ENCODE results near the gene U2SURP. TPM values are rescaled to one million over a fixed set of nuclear protein-coding genes. Genes with fewer than 3 reads are reported as not detected.

Gene U2SURP
- 10 to 100 TPM; 55.1 to 69.1 TPM for total RNA-seq
- long read RNA-seq, full-length matches to known transcripts = 18 of 86 reads
- long read RNA-seq, partial matches to known transcripts = 45 of 86 reads
- long read RNA-seq, other reads (novel, unspliced or antisense) = 23 of 86 reads

DNA sequence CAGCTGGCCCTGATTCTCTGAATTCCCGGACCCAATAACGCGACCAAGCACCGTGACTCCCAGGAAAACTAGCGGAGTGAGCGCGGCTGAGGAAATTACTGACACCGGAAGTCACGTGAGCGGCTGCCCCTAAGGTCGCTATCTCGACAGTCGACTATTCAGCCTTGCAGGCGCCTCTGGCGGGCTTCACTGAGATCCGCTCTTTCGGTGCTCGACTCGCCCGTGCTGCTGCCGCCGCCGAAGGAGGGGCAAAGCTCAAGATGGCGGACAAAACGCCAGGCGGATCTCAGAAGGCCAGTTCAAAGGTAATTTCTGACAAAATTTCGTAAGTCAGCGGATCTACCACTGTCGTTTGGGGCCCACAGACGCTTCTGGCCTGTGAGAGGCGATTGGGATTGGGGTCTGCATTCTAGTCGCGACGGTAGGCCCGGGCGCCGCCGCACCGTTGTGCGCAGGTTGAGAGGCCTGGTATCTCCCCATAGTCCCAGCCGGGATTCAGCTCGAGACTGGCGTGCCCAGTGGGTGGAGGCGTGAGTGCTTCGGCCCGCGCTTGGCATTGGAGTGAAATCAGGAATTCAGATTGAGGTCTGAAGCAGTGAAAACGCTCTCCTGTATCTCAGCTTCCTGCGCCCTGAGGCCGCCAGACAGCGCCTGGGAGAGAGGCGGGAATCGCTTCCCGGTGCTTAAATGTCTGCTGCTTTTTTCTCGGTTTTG, at the start of gene U2SURP:
Gene U2SURP, plus strand, starts transcription at position 202 of the 714 bp plus-strand sequence. Its CDS starts 59 bp downstream, at position 261.
- ATAC-seq (peak; percentile 92), DNase-seq (peak; percentile 97 to 98)
- intact Hi-C loops (cut with DNase I, micrococcal nuclease) = no loop called here

DNA sequence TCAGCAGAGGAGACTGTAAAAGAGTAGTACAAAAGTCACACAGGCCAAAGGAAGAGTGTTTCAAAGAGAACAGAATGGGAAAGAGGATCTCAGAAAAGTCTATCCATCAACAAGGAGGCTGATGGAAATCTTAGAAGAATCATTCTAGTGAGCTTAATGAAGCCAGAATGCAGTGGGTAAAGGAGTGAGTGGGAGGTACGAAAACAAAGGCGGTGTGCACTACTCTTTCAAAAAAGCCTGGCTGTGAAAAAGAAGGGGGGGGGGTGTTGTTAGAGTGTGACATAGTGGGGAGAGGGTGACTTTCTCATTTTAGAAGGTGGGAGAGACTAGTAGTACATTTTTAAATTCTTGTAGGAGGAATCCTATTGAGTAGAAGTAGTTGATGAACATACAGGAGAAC, 49.6 kb upstream of the U2SURP start:
- intact Hi-C loops (cut with DNase I, micrococcal nuclease) = no loop called here
- ATAC-seq (no peak), DNase-seq (no peak)

DNA sequence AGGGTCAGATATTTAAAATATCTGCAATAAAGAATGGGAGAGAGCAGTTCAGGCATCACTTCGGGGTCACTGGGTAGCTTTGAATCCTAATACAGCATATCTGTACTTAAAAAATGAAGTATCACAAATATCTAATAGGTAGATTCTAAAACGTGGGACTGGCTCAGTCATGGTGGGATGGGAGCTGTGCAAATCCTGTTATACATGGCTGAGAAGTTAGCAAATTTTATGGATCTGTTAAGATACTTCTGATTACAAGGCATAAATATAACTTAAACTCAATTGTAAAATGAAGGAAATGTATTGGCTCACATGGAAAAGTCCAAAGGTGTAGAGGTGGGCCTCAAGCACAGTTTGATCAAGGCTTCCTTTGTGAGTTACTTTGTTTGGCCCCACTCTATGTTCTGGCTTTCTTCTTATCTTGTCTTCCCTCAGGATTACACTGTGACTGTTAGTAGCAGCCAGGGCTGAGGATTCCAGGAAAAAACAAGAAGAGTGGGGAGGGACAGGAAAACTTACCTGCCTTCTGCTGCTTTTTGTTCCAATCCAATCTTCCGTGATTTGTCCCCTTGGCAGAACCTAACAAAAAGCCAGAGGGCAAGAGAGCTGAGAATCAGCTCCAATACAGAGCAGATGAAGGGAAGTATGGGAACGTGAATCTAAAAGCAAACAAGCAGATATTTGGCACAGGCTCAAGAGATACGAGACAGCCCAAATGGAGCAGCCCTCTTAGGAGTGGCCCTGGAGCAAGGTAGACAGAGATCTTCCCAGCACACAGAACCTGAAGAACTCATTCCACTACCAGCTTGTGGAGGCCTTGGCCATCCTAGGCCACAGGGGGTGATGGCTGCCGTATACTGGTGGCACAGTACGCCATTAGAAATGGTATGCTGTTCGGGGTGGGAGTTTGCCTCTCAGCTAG, 48.8 kb upstream of the U2SURP start:
- no peak for ATAC-seq
- intact Hi-C loops (cut with DNase I, micrococcal nuclease) = no loop called here
- no peak for DNase-seq

DNA sequence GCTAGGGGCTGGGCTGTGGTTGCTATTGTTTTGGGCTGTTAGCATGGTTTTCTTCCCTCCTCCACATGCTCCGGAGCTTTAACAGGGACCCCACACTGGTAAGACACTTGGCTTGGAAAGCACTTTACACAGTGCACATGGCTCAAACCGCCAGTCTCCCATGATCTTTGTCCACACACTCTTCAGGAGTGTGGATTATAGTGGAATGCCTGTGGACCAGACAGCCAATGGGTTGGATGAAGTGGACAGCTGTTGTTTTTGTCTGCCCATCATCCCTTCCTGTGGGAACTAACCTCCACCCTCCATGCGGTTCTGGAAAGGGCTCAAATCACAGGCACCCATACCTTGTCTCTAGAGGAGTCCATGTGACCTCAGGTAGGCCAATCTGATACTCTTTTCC, 47.9 kb upstream of the U2SURP start:
- DNase-seq = no peak
- ATAC-seq = no peak
- intact Hi-C loops (cut with DNase I, micrococcal nuclease) = no loop called here

DNA sequence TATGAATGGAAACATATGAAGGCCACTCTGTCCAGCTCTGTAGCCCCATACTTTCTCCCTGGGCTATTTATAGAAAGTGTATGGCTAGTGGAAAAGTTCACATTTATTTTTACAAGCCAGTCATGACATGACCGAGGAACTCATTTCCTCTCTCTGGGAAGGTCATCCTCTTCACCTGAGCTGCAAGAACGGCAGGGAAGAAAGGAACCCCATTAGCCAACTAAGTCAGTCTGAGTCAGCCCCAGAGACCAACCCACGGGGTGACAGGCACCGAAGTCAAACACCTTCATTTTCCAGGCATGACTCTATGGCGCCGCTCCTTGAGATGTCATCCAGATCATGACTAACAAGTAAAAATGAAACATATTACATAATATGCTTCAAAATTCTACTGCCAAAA, 42.7 kb upstream of the U2SURP start:
- intact Hi-C loops (cut with DNase I, micrococcal nuclease) = no loop called here
- no peak for DNase-seq
- no peak for ATAC-seq

DNA sequence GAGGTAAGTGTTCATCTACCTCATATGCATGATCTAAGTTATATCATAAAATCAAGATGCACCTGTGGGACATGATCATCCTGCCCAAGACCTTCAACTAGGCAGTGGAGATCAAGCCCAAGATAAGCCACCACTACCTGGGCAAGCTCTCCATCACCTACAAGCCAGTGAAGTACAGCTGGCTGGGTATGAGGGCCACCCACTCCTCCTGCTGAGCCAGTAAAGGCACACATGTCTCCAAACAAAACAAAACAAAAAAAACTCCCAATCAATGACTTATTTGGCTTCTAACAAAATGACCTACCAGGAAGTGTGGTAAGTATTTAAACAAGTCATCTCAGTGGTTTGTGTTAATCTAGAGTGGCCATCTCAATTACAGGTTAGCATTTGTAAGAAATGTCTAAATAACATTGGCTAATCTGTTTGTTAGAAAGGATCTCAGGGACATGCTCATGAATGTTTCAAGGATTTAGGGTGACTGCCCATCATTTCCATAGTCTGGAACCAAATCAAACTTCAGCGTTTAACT, 41.0 kb upstream of the U2SURP start:
- ATAC-seq (no peak), DNase-seq (no peak)
- intact Hi-C loops (cut with DNase I, micrococcal nuclease) = no loop called here

DNA sequence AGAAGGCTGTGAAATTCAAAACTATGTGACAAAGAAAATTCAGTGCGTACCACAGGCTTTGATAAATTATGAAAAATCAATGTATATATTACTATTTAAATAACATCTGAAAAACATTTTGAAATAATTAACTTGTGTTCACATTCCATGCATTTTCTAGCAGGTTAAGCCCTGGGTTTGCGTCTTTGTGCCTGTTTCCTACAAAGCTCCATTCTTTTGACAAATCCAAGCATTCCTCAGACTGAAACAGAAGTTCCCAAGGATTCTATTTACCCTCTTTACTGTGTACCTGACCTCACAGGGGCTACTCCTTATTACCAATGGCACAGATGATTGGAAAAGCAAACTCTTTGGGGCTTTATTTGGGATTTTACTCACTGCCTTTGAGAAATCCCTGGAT, 39.8 kb upstream of the U2SURP start:
- ATAC-seq = no peak
- intact Hi-C loops (cut with DNase I, micrococcal nuclease) = no loop called here
- DNase-seq = no peak

DNA sequence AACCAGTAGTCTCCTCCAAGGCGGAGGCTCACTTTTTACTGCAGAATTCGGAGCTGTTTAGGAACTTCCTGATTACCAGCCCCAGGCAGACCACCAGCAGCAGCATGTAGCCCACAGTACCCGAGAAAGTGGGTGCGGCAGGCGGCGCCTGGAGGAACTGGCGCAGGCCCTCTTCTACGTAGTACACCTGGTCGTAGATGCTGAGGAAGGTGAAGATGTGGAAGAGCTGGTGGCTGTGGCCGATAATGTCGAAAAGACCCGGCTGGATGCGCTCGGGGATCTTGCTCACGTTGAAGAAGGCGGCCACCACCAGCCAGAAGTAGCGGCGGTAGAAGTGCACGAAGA, 39.2 kb upstream of the U2SURP start:
- intact Hi-C loops (cut with DNase I, micrococcal nuclease) = no loop called here
- DNase-seq (no peak), ATAC-seq (no peak)

DNA sequence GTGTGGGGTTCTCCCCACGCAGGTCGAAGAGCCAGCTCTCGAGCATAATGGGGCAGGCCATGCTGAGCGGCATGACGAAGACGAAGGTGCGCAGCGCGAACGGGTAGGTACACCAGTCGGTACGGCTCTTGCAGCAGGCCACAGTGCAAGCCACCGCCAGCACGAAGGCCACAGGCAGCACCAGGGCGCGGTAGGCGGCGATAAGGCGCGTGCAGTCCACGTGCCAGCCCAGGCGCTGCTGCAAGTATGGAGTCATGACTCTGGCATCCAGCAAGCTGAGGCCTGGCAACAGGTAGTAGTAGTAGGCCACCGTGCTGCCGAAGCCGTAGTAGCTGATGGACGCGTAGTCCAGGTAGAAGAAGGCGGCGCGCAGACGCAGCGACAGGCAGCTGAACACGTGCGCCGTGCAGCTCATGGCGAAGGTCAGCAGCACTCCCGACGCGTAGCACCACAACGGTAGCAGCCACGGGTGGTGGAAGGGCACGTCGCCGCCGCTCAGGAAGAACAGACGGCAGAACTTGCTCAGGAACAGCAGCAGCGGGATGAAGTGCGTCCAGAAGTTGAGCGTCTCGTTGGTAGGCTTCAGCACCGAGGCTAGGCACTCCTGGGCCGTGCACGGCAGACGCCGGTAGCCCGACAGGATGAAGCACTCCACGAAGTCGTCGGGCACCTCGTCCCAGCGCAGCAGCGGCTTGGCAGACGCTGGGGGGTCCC, 38.7 kb upstream of the U2SURP start:
- ATAC-seq (no peak), DNase-seq (no peak)

DNA sequence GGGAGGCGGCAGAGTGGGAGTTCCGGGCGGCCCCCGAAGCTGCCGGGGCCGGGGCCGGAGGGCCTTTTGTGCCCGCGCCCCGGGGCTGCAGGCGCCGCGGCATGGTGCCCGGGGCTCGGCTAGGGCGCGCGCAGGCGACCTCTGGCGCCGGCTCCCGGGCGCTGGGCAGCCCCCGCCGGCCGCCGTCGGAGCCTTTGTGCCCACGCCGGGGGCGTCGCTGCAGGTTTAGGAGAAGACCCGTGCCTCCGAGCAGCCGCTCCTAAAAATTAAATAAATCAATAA, 38.2 kb upstream of the U2SURP start:
- DNase-seq = no peak
- no peak for ATAC-seq
- intact Hi-C loops (cut with DNase I, micrococcal nuclease) = no loop called here

More for the DNA sequence above, 38.7 kb upstream of the U2SURP start:
- intact Hi-C loops (cut with DNase I, micrococcal nuclease) = no loop called here

DNA sequence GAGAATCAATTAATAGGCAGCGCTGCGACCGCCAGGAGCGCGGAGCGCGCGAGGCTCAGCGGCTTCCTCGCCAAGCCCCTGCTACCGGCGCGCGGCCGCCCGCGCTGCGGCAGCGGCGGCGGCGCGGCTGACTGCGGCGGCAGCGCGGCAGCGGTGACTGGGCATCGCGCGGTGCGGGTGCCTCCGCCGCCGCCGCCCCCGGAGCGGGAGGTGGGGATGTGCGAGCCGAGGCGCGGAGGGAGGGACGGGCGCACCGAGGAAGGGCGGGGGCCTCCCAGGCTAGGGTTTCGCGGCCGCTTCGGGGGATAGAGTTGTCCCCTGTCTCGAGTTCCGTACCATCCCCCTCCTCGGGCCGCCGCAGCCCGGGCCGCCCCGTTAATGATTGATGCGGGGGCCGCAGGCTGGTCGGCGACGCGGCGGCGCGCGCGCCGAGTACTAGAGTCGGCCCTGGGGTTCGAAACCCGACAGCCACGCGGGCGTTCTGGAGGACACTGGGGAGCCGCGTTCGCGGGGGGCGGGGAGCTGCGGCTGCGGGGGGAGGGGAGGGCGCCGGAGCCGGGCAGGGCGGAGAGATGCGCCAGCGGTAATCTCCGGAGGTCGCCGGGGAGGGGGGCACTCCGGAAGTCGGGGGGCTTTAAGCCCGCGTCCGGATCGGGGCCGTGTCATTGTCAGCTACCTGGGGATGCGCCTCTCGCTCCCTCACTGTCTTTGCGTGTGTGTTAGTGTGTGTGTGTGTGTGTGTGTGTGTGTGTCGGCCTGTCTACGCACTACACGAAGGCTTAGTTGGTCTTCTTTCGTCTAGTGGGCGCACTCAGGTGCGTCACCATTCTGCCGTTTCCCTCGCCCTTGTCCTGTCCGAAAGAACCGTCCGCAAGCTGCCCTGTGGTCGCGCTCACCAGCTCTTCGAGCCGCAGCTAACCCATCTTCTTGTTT, 37.6 kb upstream of the U2SURP start, which contains the start of gene PAQR9:
Gene PAQR9, minus strand, starts transcription at position 159 of the 933 bp plus-strand sequence. CDS start 338 bp downstream, outside the sequence.
- ATAC-seq (no peak), DNase-seq (no peak)
- intact Hi-C loops (cut with DNase I, micrococcal nuclease) = no loop called here

DNA sequence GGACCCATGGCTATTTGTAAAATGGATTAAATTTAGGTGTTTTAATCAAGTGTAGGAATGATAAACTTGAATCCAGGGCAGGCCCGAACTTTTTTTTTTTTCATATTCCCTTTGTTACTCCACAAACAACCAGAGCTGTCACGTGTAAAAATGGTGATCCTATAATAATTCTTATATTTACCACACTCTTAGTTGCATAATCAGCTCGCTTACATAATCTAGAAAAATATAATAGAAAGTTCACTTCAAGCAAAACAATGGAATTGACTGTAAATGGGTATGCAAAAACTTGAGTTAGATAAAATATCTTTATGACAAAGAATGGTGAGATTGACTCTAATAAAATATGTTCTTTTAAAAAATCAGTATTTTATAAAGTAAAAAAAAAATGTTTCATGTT, 35.8 kb upstream of the U2SURP start:
- DNase-seq (no peak), ATAC-seq (no peak)
- intact Hi-C loops (cut with DNase I, micrococcal nuclease) = no loop called here

DNA sequence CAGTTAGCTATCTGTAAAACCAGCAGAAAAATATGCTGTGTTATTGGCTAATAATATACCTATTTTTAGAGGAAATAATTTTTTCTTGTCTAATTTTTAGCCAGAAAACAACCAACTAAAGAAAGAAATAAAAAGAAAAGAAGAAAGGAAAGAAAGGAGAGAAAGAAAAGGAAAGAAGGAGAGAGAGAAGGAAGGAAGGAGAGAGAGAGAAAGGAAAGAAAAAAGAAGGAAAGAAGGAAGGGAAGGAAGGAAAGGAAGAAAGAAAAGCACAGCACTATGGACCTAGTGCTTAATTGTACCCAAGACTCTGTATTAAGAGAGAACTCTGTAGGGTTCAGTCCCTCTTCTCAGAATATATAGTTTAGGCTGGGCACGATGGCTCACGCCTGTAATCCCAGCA, 34.6 kb upstream of the U2SURP start:
- ATAC-seq (no peak), DNase-seq (no peak)
- intact Hi-C loops (cut with DNase I, micrococcal nuclease) = no loop called here

DNA sequence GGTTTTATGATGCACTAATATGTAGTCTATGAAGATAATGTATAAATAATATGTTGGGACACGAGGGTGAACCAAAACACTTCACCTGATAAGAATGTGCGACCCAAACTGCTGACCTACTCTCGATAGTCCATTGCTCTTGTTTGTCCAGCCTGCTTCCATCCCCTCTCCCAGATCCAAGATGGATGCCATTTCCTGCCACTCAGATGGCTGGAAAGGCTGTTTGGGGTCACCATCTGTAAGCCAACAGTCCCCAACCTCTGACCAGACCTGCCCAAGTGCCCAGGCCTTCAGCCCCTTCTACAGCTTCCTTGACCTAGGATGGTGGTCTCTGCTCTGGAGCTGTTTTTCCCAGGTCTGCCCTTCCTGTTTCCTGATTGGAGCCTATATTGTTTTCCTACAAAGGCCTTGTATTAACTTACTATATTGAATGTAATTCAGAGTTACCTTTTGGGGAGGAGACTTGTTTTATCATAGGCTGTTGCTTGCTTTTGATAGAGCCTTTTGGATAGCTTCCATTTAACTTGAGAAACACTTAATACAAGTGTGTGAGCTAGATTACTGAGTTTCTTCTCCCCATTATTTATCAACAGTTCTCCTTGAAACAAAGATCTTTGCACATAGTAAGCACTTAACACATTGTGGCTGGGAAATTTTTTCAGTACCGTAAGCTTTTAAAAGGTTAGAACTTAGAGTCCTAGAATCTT, 32.9 kb upstream of the U2SURP start:
- ATAC-seq (no peak), DNase-seq (no peak)
- intact Hi-C loops (cut with DNase I, micrococcal nuclease) = no loop called here

DNA sequence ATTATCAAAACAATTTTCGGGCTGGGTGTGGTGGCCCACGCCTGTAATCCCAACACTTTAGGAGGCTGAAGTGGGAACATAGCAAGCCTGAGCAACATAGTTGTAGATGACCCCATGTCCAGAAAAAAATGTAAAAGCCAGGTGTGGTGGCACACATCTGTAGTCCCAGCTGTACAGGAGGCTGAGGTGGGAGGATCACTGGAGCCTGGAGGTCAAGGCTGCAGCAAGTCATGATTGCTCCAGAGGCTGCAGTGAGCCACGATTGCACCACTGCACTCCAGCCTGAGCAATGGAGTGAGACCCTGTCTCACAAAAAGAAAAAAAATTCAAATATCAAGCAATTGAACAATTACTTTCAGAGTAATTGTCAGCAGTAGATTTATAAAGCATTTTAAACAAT, 29.9 kb upstream of the U2SURP start:
- no peak for DNase-seq
- ATAC-seq = no peak
- intact Hi-C loops (cut with DNase I, micrococcal nuclease) = no loop called here

DNA sequence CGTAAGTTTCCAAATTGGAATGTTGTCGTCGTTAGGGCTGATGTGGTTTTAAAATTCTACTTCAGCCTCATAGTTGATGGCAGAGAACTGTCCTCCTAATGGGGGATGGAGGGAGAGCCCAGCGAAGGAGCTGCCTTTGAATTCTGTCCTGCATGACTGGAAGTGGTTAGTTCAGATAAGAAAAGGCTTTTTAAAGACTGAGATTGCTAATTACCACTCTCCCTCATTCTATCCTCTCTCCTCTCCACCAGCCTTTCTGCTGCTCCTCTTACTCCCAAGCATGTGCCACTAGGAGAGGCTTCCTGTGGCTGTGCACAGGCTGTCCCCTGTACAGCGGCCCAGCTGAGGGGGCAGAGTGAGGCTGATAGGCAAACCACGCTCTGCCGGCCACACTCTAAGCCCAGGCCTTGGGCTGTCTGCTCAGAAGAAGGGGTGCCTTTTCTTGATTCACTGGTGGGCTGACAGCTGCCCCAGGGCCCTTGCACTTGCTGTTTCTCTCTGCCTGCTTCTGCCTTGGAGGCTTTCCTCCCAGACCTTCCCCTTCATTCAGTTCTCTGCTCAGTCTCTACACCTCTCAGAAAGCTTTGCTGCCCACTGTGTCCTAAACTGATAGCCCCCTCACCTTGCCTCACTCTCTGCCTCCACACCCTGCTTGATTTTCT, 29.1 kb upstream of the U2SURP start:
- intact Hi-C loops (cut with DNase I, micrococcal nuclease) = no loop called here
- no peak for ATAC-seq
- no peak for DNase-seq

Measured in left colon (tissue), 2 donors.